ENCODE data around the gene FBXO46. TPM values are rescaled to one million over a fixed set of nuclear protein-coding genes. Genes with fewer than 3 reads are reported as not detected.

Gene FBXO46
- total RNA-seq, 1 experiment from 2014 or later = 43.9 TPM

DNA sequence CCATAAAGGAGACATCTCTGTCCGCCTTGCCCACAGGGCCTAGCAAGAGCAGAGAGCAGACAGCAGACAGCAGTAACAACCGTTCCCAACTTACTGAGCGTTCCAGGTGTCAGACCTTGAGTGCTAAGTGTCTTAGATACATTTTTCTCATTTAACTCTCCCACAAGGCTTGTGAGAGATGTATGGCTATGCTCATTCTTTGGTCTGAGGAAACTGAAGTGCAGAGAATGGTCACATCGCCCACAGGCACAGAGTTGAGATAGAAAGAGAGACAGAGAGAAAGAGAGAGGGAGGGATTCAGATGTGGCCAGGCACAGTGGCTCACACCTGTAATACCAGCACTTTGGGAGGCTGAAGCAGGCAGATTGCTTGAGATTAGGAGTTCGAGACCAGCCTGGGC lies 16.8 kb upstream of the FBXO46 start:
- TF ChIP-seq, protein P1, sequence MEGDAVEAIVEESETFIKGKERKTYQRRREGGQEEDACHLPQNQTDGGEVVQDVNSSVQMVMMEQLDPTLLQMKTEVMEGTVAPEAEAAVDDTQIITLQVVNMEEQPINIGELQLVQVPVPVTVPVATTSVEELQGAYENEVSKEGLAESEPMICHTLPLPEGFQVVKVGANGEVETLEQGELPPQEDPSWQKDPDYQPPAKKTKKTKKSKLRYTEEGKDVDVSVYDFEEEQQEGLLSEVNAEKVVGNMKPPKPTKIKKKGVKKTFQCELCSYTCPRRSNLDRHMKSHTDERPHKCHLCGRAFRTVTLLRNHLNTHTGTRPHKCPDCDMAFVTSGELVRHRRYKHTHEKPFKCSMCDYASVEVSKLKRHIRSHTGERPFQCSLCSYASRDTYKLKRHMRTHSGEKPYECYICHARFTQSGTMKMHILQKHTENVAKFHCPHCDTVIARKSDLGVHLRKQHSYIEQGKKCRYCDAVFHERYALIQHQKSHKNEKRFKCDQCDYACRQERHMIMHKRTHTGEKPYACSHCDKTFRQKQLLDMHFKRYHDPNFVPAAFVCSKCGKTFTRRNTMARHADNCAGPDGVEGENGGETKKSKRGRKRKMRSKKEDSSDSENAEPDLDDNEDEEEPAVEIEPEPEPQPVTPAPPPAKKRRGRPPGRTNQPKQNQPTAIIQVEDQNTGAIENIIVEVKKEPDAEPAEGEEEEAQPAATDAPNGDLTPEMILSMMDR (conservative IDR thresholded peaks at IDR 0.05) = no peak
- no peak overlapping the region for H3K27ac Mint-ChIP-seq

More for the DNA sequence above, 16.8 kb upstream of the FBXO46 start:
- H2BK12ac ChIP-seq (ENCODE audit: insufficient read length, low read depth, low read length) = no peak overlapping the region
- no peak for DNase-seq
- H4K20me1 ChIP-seq (ENCODE audit: control insufficient read depth, insufficient read depth, insufficient read length) = no peaks in the 10 kb centered on the region
- H4K91ac ChIP-seq (ENCODE audit: insufficient read length, low read depth, low read length) = no peak overlapping the region
- H2BK120ac ChIP-seq (ENCODE audit: low read depth, low read length, poor library complexity, severe bottlenecking) = no peak overlapping the region
- no peak overlapping the region; the same call in 1 of the 2 replicates for H3K14ac ChIP-seq (ENCODE audit: insufficient read depth, low read length)
- H3K56ac ChIP-seq (ENCODE audit: insufficient read length, low read depth, low read length) = no peak overlapping the region
- no peaks in the 10 kb centered on the region for H3K9me3 ChIP-seq (ENCODE audit: control insufficient read depth, low read depth, low read length)
- H3K79me2 ChIP-seq (ENCODE audit: insufficient read depth, low read length) = no peaks in the 10 kb centered on the region
- no peaks in the 10 kb centered on the region for H3K23me2 ChIP-seq (ENCODE audit: insufficient read length, low read depth, low read length, poor library complexity, severe bottlenecking)
- no peak overlapping the region for H2AFZ ChIP-seq (ENCODE audit: low read length)
- H3T11ph ChIP-seq (ENCODE audit: low read length) = no peak overlapping the region
- no CpG with 5 or more reads among the region's 5 CpGs for WGBS (ENCODE audit: extremely low coverage, insufficient read length, low lambda C conversion rate)
- H2BK15ac ChIP-seq (ENCODE audit: low read depth, low read length) = no peak overlapping the region
- no peaks in the 10 kb centered on the region; the same call in 1 of the 2 replicates for H3K27me3 ChIP-seq (ENCODE audit: insufficient read depth, low read length)
- H3K4ac ChIP-seq (ENCODE audit: low read depth, low read length) = no peak overlapping the region
- H3K18ac ChIP-seq (ENCODE audit: insufficient read length, low read depth, low read length) = no peak overlapping the region
- no peak overlapping the region for H3K9ac ChIP-seq (ENCODE audit: extremely low read depth, insufficient read length, low read length)
- H3K36me3 Mint-ChIP-seq (ENCODE audit: insufficient read depth in 1 of 3, low read depth in 3 of 3) = no peaks in the 10 kb centered on the region
- no peaks in the 10 kb centered on the region for H3K9me3 Mint-ChIP-seq
- H3K79me1 ChIP-seq (ENCODE audit: insufficient read depth, low read depth, low read length, poor library complexity, severe bottlenecking) = no peaks in the 10 kb centered on the region
- no peak overlapping the region for H4K8ac ChIP-seq (replicated peaks; ENCODE audit: insufficient read length, low read depth, low read length)
- H4K5ac ChIP-seq (ENCODE audit: insufficient read length, low read depth, low read length) = no peak overlapping the region
- H3K4me1 ChIP-seq (ENCODE audit: insufficient read depth, low read length) = no peaks in the 10 kb centered on the region; the same call in 1 of the 2 replicates
- no peak overlapping the region for H3K23ac ChIP-seq (ENCODE audit: insufficient read length, low read depth, low read length)
- H3K4me1 Mint-ChIP-seq = peaks cover 3 to 8% of the 10 kb centered on the region in 2 experiments
- H3K27ac ChIP-seq (ENCODE audit: insufficient read length, low read depth, low read length) = no peak overlapping the region
- no peak overlapping the region for H2AK5ac ChIP-seq (ENCODE audit: insufficient read length, low read length)
- H2BK5ac ChIP-seq (ENCODE audit: insufficient read length, low read length) = no peak overlapping the region
- H3K4me2 ChIP-seq (ENCODE audit: insufficient read depth, insufficient read length, low read length) = no peak overlapping the region
- no peak overlapping the region for H3K4me3 Mint-ChIP-seq
- H3K27me3 Mint-ChIP-seq (ENCODE audit: low read depth) = peaks cover 13% of the 10 kb centered on the region
- H2BK20ac ChIP-seq (ENCODE audit: low read depth, low read length, poor library complexity, severe bottlenecking) = no peak overlapping the region
